NB4 (cell line): ENCODE data around the gene TCF7L2.

Source experiments
- DNase-seq: peaks from one replicate; pipeline ENCODE4 v3.0.0; 2010; ENCODE audit warnings: low read depth
- H3K4me3 ChIP-seq: one replicate; pipeline ENCODE4 v1.5.1; 2011; ENCODE audit warnings: mild to moderate bottlenecking, low read depth, low read length, moderate library complexity
- CTCF ChIP-seq: IDR thresholded peaks from one replicate; pipeline ENCODE4 v1.5.1; 2012; ENCODE audit warnings: low read depth, low read length
- MAX ChIP-seq: IDR thresholded peaks from 2 replicates; pipeline ENCODE4 v1.6.1; 2011; ENCODE audit warnings: low read depth, low read length
- MYC ChIP-seq: IDR thresholded peaks from 2 replicates; pipeline ENCODE4 v1.6.1; 2011; ENCODE audit warnings: low read depth, low read length
- POLR2A ChIP-seq: IDR thresholded peaks from 2 replicates; pipeline ENCODE4 v1.6.1; 2011; ENCODE audit warnings: mild to moderate bottlenecking; ENCODE audit not compliant: insufficient read length; ENCODE audit errors: extremely low read depth

The TCF7L2 gene

GRCh38 chr10:113053881-113054280 is 103.8 kb downstream of the TCF7L2 start:
- DNase-seq, result no peak
- no peak for TF ChIP-seq MYC
- TF ChIP-seq MAX, result no peak
- TF ChIP-seq POLR2A, result no peak
- TF ChIP-seq CTCF, result no peak
- no peak overlapping the region for H3K4me3 ChIP-seq

GRCh38 chr10:113055458-113055857 is 105.4 kb downstream of the TCF7L2 start:
- TF ChIP-seq POLR2A, result no peak
- no peak for TF ChIP-seq CTCF
- no peak for TF ChIP-seq MAX
- no peak for TF ChIP-seq MYC
- no peak overlapping the region for H3K4me3 ChIP-seq
- DNase-seq, result no peak

GRCh38 chr10:113056030-113056429 is 106.0 kb downstream of the TCF7L2 start:
- no peak for DNase-seq
- no peak for TF ChIP-seq MYC
- no peak for TF ChIP-seq MAX
- TF ChIP-seq CTCF, result no peak
- no peak for TF ChIP-seq POLR2A
- no peak overlapping the region for H3K4me3 ChIP-seq

- TF ChIP-seq POLR2A (no peak), MYC (no peak), MAX (no peak), CTCF (no peak)
- no peak overlapping the region for H3K4me3 ChIP-seq
- DNase-seq, result no peak
Observed at GRCh38 chr10:113056441-113057021, 106.5 kb downstream of the TCF7L2 start.

GRCh38 chr10:113057948-113058522 is 108.0 kb downstream of the TCF7L2 start:
- no peak for TF ChIP-seq POLR2A
- no peak overlapping the region for H3K4me3 ChIP-seq
- DNase-seq, result no peak

GRCh38 chr10:113058523-113059370 is 108.7 kb downstream of the TCF7L2 start:
- no peak for DNase-seq
- H3K4me3 ChIP-seq, result no peak overlapping the region
- TF ChIP-seq MAX (no peak), MYC (no peak), POLR2A (no peak), CTCF (no peak)
